Measurements from ENCODE around the gene AKAP8. TPM values are rescaled to one million over a fixed set of nuclear protein-coding genes. Genes with fewer than 3 reads are reported as not detected.

The AKAP8 gene
- polyA plus RNA-seq, 1 donor (not counting 4 experiments of a cell fraction or from before 2014, with no cell fraction given): 18.1 TPM

- Histone ChIP-seq H4K20me1 (ENCODE audit: control insufficient read depth, extremely low read depth, insufficient read depth, low read length) (peaks cover 2% of the 10 kb centered on the region), H2AFZ (ENCODE audit: control insufficient read depth, low read length) (no peak overlapping the region), H3K4me2 (ENCODE audit: control insufficient read depth, extremely low read depth, insufficient read depth, low read depth, low read length) (no peak overlapping the region), H3K36me3 (ENCODE audit: control insufficient read depth in 2 of 2, extremely low read depth in 1 of 2, insufficient read depth in 2 of 2, low read length in 2 of 2) (peaks cover 29 to 31% of the 10 kb centered on the region in 2 experiments), H3K9ac (ENCODE audit: control insufficient read depth, extremely low read depth, insufficient read depth, low read length) (no peak overlapping the region), H3K27me3 (ENCODE audit: control insufficient read depth, extremely low read depth, insufficient read depth, low read length) (no peaks in the 10 kb centered on the region), H3K4me3 (ENCODE audit: control insufficient read depth in 2 of 3, extremely low read depth in 1 of 3, insufficient read depth in 2 of 3, low read depth in 1 of 3, low read length in 3 of 3) (no peak overlapping the region), H3K79me2 (ENCODE audit: control insufficient read depth, insufficient read depth, low read length) (peaks cover 17% of the 10 kb centered on the region), H3K9me3 (ENCODE audit: control insufficient read depth, low read depth, low read length) (peaks cover 5% of the 10 kb centered on the region), H3K9me1 (ENCODE audit: control insufficient read depth, extremely low read depth, insufficient read depth, low read length) (no peaks in the 10 kb centered on the region), H3K4me1 (ENCODE audit: control insufficient read depth, extremely low read depth, insufficient read depth, low read length) (peaks cover 7% of the 10 kb centered on the region), H3K27ac (ENCODE audit: control insufficient read depth, insufficient read depth, low read length) (no peak overlapping the region)
- no peak for FAIRE-seq
- dilution Hi-C loops (cut with MboI; ENCODE audit: extremely low pct_ligation_motif_present, low sequenced_read_pairs): no loop called here
- no peak for DNase-seq (ENCODE audit: low read depth, low spot score)
- TF ChIP-seq CTCF (optimal IDR thresholded peaks at IDR 0.05 in 1 of 3, IDR thresholded peaks at IDR 0.05 in 1 of 3, conservative IDR thresholded peaks at IDR 0.05 in 1 of 3; ENCODE audit: extremely low read depth in 1 of 3, insufficient read depth in 2 of 3, low read length in 3 of 3): no peak
- no peak for TF ChIP-seq EZH2 (IDR thresholded peaks at IDR 0.05; ENCODE audit: low read length)
Measured at GRCh38 chr19:15422296-15423075, 42.9 kb upstream of the AKAP8 start.

GRCh38 chr19:15421721-15422260 lies 42.2 kb upstream of the AKAP8 start:
- Histone ChIP-seq H3K4me2 (ENCODE audit: control insufficient read depth, extremely low read depth, insufficient read depth, low read depth, low read length) (no peak overlapping the region), H3K36me3 (ENCODE audit: control insufficient read depth in 2 of 2, extremely low read depth in 1 of 2, insufficient read depth in 2 of 2, low read length in 2 of 2) (peaks cover 24 to 27% of the 10 kb centered on the region in 2 experiments), H3K4me3 (ENCODE audit: control insufficient read depth in 2 of 3, extremely low read depth in 1 of 3, insufficient read depth in 2 of 3, low read depth in 1 of 3, low read length in 3 of 3) (no peak overlapping the region), H3K27ac (ENCODE audit: control insufficient read depth, insufficient read depth, low read length) (no peak overlapping the region), H3K79me2 (ENCODE audit: control insufficient read depth, insufficient read depth, low read length) (peaks cover 20% of the 10 kb centered on the region), H2AFZ (ENCODE audit: control insufficient read depth, low read length) (no peak overlapping the region), H4K20me1 (ENCODE audit: control insufficient read depth, extremely low read depth, insufficient read depth, low read length) (peaks cover 5% of the 10 kb centered on the region), H3K27me3 (ENCODE audit: control insufficient read depth, extremely low read depth, insufficient read depth, low read length) (no peaks in the 10 kb centered on the region), H3K9me1 (ENCODE audit: control insufficient read depth, extremely low read depth, insufficient read depth, low read length) (no peaks in the 10 kb centered on the region), H3K4me1 (ENCODE audit: control insufficient read depth, extremely low read depth, insufficient read depth, low read length) (peaks cover 11% of the 10 kb centered on the region), H3K9ac (ENCODE audit: control insufficient read depth, extremely low read depth, insufficient read depth, low read length) (no peak overlapping the region), H3K9me3 (ENCODE audit: control insufficient read depth, low read depth, low read length) (peaks cover 5% of the 10 kb centered on the region)
- no peak for TF ChIP-seq EZH2 (IDR thresholded peaks at IDR 0.05; ENCODE audit: low read length)
- no peak for TF ChIP-seq CTCF (optimal IDR thresholded peaks at IDR 0.05 in 1 of 3, IDR thresholded peaks at IDR 0.05 in 1 of 3, conservative IDR thresholded peaks at IDR 0.05 in 1 of 3; ENCODE audit: extremely low read depth in 1 of 3, insufficient read depth in 2 of 3, low read length in 3 of 3)
- no peak for DNase-seq (ENCODE audit: low read depth, low spot score)
- FAIRE-seq: no peak
- dilution Hi-C loops (cut with MboI; ENCODE audit: extremely low pct_ligation_motif_present, low sequenced_read_pairs): no loop called here

Data from keratinocyte (primary cell).